Measurements from ENCODE around the gene CEL. TPM values are rescaled to one million over a fixed set of nuclear protein-coding genes. Genes with fewer than 3 reads are reported as not detected.

Gene CEL
- total RNA-seq, 1 donor from 2014 or later = 0.07 TPM

GRCh38 chr9:133102190-133103021 lies 40.6 kb downstream of the CEL start:
- no peak for DNase-seq (ENCODE audit: low read depth, low spot score)

- DNase-seq (ENCODE audit: low read depth, low spot score) = no peak
Measured at GRCh38 chr9:133103183-133103986, 41.6 kb downstream of the CEL start.

GRCh38 chr9:133103987-133104505 lies 42.3 kb downstream of the CEL start:
- no peak for DNase-seq (ENCODE audit: low read depth, low spot score)

- no peak for DNase-seq (ENCODE audit: low read depth, low spot score)
Measured at GRCh38 chr9:133104718-133105460, 43.1 kb downstream of the CEL start.

GRCh38 chr9:133105461-133105770 lies 43.6 kb downstream of the CEL start:
- DNase-seq (ENCODE audit: low read depth, low spot score) = no peak

- no peak for DNase-seq (ENCODE audit: low read depth, low spot score)
Measured at GRCh38 chr9:133106511-133107244, 44.9 kb downstream of the CEL start.

- no peak for DNase-seq (ENCODE audit: low read depth, low spot score)
Measured at GRCh38 chr9:133107245-133107722, 45.5 kb downstream of the CEL start.

GRCh38 chr9:133107961-133108793 lies 46.4 kb downstream of the CEL start:
- no peak for DNase-seq (ENCODE audit: low read depth, low spot score)

- no peak for DNase-seq (ENCODE audit: low read depth, low spot score)
Measured at GRCh38 chr9:133108794-133109641, 47.2 kb downstream of the CEL start.

GRCh38 chr9:133109931-133110650 lies 48.3 kb downstream of the CEL start:
- no peak for DNase-seq (ENCODE audit: low read depth, low spot score)

GRCh38 chr9:133111808-133112662 lies 50.3 kb downstream of the CEL start:
- DNase-seq (ENCODE audit: low read depth, low spot score) = no peak

GRCh38 chr9:133112663-133113026 lies 50.9 kb downstream of the CEL start:
- no peak for DNase-seq (ENCODE audit: low read depth, low spot score)

GRCh38 chr9:133113163-133113948 lies 51.6 kb downstream of the CEL start:
- DNase-seq (ENCODE audit: low read depth, low spot score) = no peak

GRCh38 chr9:133113949-133114885 lies 52.4 kb downstream of the CEL start:
- no peak for DNase-seq (ENCODE audit: low read depth, low spot score)

- no peak for DNase-seq (ENCODE audit: low read depth, low spot score)
Measured at GRCh38 chr9:133114886-133115603, 53.3 kb downstream of the CEL start.
